Tibial nerve (tissue), 4 donors: ENCODE measurements around the gene HEBP1. TPM values are rescaled to one million over a fixed set of nuclear protein-coding genes. Genes with fewer than 3 reads are reported as not detected.

Source experiments
- DNase-seq, 2 donors: peaks; one replicate each; pipeline ENCODE4 v3.0.0-alpha.2; 2019; ENCODE audit warnings: low spot score in 2 of 2
- H3K27ac ChIP-seq, 4 donors: fragments of 200-600 bp; sonication (generic) in 3 of 4; one replicate each; pipeline ENCODE4 v1.5.1; 2017 to 2019; ENCODE audit warnings: mild to moderate bottlenecking in 1 of 4
- H3K27me3 ChIP-seq, 2 donors: fragments of 200-600 bp; sonication (generic) in 1 of 2; one replicate each; pipeline versions ENCODE4 v1.5.1 to v1.6.0; 2017 to 2019
- H3K36me3 ChIP-seq, 3 donors: fragments of 200-600 bp; sonication (generic); one replicate each; pipeline ENCODE4 v1.5.1; 2018 to 2019
- H3K4me1 ChIP-seq, 4 donors: fragments of 200-600 bp; sonication (generic) in 3 of 4; one replicate each; pipeline ENCODE4 v1.5.1; 2017 to 2019
- H3K4me3 ChIP-seq, 4 donors: fragments of 200-600 bp; sonication (generic) in 3 of 4; one replicate each; pipeline ENCODE4 v1.5.1; 2017 to 2019; ENCODE audit warnings: mild to moderate bottlenecking in 1 of 4, moderate library complexity in 1 of 4
- H3K9me3 ChIP-seq, 4 donors: fragments of 200-600 bp; sonication (generic) in 3 of 4; one replicate each; pipeline ENCODE4 v1.5.1; 2017 to 2019
- CTCF ChIP-seq, 5 experiments: fragments of 200-600 bp in 3 of 5; fragments of 450-650 bp in 2 of 5; sonication (generic) in 3 of 5; IDR thresholded peaks; one replicate each; pipeline ENCODE4 v1.5.1; 2016 to 2019; ENCODE audit warnings: antibody characterized with exemption in 5 of 5, mild to moderate bottlenecking in 3 of 5, moderate library complexity in 2 of 5
- EP300 ChIP-seq, 2 donors: sonication (generic); formaldehyde crosslinking; IDR thresholded peaks; one replicate each; pipeline ENCODE4 v1.6.1; 2017; ENCODE audit warnings: antibody characterized with exemption in 2 of 2, mild to moderate bottlenecking in 1 of 2
- POLR2A ChIP-seq, 2 donors: fragments of 450-650 bp; IDR thresholded peaks; one replicate each; pipeline ENCODE4 v1.6.1; 2017; ENCODE audit warnings: antibody characterized with exemption in 2 of 2, mild to moderate bottlenecking in 2 of 2, moderate library complexity in 2 of 2
- WGBS, 2 donors: methylation state at CpG; one replicate each; pipeline ENCODE4 v1.1.5; 2018; 5-methylcytosine and 5-hydroxymethylcytosine counted together
- total RNA-seq, 4 donors: library from RNA; depleted of rRNA; stranded (reverse); fragments of >200 nt; gene quantifications; one replicate each; pipeline ENCODE4 v1.1.0, GENCODE V29; 2016

Gene HEBP1
- total RNA-seq, 4 donors from 2014 or later = 42.7 to 61.0 (median 51.7) TPM

GRCh38 chr12:12985817-12986408, 14.2 kb downstream of the HEBP1 start:
- H3K4me3 ChIP-seq = no peak overlapping the region
- 82 to 86% methylated on average over 4 of the region's 4 CpGs for WGBS, 2 donors
- H3K36me3 ChIP-seq = peaks cover 0 to 67% (median 8%) of the 10 kb centered on the region in 3 donors
- no peak overlapping the region for H3K27ac ChIP-seq
- no peaks in the 10 kb centered on the region for H3K27me3 ChIP-seq
- TF ChIP-seq CTCF (IDR thresholded peaks at IDR 0.05) = peak in 4 of 5 experiments; percentile 5 to 19 (median 12)
- TF ChIP-seq POLR2A (IDR thresholded peaks at IDR 0.05) = no peak
- H3K9me3 ChIP-seq = no peaks in the 10 kb centered on the region
- DNase-seq = no peak
- H3K4me1 ChIP-seq = peaks cover 0 to 14% (median 0%) of the 10 kb centered on the region in 4 donors

DNA sequence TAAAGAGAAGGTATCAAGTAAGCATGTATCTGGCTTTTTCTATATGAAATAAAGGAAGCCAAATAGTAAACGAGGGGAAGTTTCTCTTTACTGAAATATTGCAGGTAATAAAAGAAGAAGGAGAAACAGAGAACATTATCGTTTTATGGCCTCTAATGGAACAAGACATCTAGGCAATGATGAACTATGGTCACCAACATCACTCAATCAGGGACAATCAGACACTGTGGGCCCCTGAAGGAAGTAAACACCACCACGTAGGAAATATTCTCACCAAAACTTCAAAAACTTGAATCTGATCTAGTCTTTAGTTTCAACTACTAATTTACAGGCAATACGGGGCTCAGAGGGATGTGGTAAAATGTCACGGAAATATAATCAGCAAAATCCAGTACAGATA, 15.9 kb downstream of the HEBP1 start:
- H3K36me3 ChIP-seq = peaks cover 0 to 69% (median 8%) of the 10 kb centered on the region in 3 donors
- DNase-seq = no peak
- H3K4me3 ChIP-seq = no peak overlapping the region
- no peak overlapping the region for H3K27ac ChIP-seq
- H3K9me3 ChIP-seq = no peaks in the 10 kb centered on the region
- no peaks in the 10 kb centered on the region for H3K27me3 ChIP-seq
- peaks cover 0 to 26% (median 5%) of the 10 kb centered on the region in 4 donors for H3K4me1 ChIP-seq
- no peak for TF ChIP-seq EP300 (IDR thresholded peaks at IDR 0.05)
- TF ChIP-seq CTCF (IDR thresholded peaks at IDR 0.05) = no peak
- TF ChIP-seq POLR2A (IDR thresholded peaks at IDR 0.05) = no peak
- WGBS, 2 donors = 87 to 91% methylated on average over 5 of the region's 5 CpGs

GRCh38 chr12:12983420-12984035, 16.5 kb downstream of the HEBP1 start:
- peak in 1 of 2 donors; percentile 82 for DNase-seq
- Histone ChIP-seq H3K4me1 (peaks cover 0 to 33% (median 5%) of the 10 kb centered on the region in 4 donors), H3K9me3 (no peaks in the 10 kb centered on the region), H3K27me3 (no peaks in the 10 kb centered on the region), H3K36me3 (peaks cover 0 to 68% (median 8%) of the 10 kb centered on the region in 3 donors), H3K4me3 (no peak overlapping the region), H3K27ac (no peak overlapping the region)
- 55 to 61% methylated on average over 9 of the region's 9 CpGs for WGBS, 2 donors
- TF ChIP-seq CTCF (IDR thresholded peaks at IDR 0.05) (peak; percentile 39 to 64 (median 50)), EP300 (IDR thresholded peaks at IDR 0.05) (peak in 1 of 2 donors; percentile 22), POLR2A (IDR thresholded peaks at IDR 0.05) (no peak)

DNA sequence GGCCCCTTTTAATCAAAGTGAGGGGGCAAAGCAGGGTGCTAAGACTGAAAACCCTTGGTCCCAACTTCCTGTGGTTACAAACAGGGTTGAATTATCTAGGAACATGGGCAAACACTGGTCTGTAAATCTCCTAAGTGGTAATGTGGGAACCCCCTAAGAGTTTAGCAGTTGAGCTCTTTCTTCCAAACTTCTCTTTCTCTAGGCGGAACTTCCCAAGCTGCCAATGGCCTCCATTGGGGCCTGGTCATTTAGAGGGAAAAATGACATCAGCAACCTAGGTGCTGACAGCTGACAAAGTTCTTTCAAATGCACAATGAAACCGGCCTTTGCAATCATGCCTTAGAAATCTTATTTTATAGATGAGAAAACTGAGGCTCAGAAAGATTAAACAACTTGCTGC, 17.7 kb downstream of the HEBP1 start:
- H3K9me3 ChIP-seq = no peaks in the 10 kb centered on the region
- peaks cover 0 to 59% (median 8%) of the 10 kb centered on the region in 3 donors for H3K36me3 ChIP-seq
- peaks cover 0 to 33% (median 5%) of the 10 kb centered on the region in 4 donors for H3K4me1 ChIP-seq
- WGBS, 2 donors = 96 to 99% methylated on average over 2 of the region's 2 CpGs
- no peak overlapping the region for H3K4me3 ChIP-seq
- no peak for DNase-seq
- H3K27me3 ChIP-seq = no peaks in the 10 kb centered on the region
- no peak for TF ChIP-seq POLR2A (IDR thresholded peaks at IDR 0.05)
- no peak for TF ChIP-seq CTCF (IDR thresholded peaks at IDR 0.05)
- no peak for TF ChIP-seq EP300 (IDR thresholded peaks at IDR 0.05)
- no peak overlapping the region for H3K27ac ChIP-seq

DNA sequence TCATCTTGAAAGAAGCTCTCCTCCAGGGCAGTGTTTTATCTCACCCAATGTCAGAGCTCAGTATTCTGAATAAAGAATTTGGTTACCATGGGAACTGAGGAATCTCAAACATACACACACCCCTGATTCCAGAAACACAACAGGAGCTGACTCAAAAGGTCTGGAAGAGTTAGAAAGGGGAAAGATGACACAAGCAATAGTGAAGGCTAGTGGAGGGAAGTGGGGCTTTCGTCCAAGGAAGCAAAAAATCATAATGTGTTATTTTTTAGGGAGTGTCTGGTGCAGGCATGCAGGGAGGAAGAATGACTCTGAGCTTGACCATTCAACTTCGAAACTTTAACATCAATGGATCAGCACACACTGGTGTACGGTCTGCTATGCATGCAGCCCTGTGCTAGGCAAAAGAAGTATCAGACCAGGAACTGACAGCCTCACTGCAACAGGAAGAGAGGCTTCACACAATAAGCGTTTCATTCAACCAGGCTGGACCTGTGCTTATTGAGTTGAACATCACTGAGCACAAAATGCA, 20.3 kb downstream of the HEBP1 start:
- 54 to 60% methylated on average over 4 of the region's 4 CpGs for WGBS, 2 donors
- DNase-seq = no peak
- H3K27me3 ChIP-seq = no peaks in the 10 kb centered on the region
- no peak overlapping the region for H3K4me3 ChIP-seq
- H3K36me3 ChIP-seq = peaks cover 0 to 38% (median 2%) of the 10 kb centered on the region in 3 donors
- no peaks in the 10 kb centered on the region for H3K9me3 ChIP-seq
- H3K4me1 ChIP-seq = peaks cover 0 to 55% (median 10%) of the 10 kb centered on the region in 4 donors
- H3K27ac ChIP-seq = peak overlapping the region in 2 of 4 donors; percentile 63 to 80
- no peak for TF ChIP-seq CTCF (IDR thresholded peaks at IDR 0.05)
- TF ChIP-seq EP300 (IDR thresholded peaks at IDR 0.05) = peak in 1 of 2 donors; percentile 45
- TF ChIP-seq POLR2A (IDR thresholded peaks at IDR 0.05) = no peak
